Effector memory CD4-positive, alpha-beta T cell (primary cell): ENCODE measurements around the gene PIK3IP1.
A peak's percentile ranks its signal among the peaks of the same experiment; 100 is the strongest.

Experiments
- DNase-seq, 3 donors: peaks; one replicate each; pipeline ENCODE4 v3.0.0-alpha.2; 2020
- H3K27ac ChIP-seq: 2 replicates; pipeline ENCODE4 v1.7.0; 2013; ENCODE audit warnings: mild to moderate bottlenecking, low read length, moderate library complexity; ENCODE audit not compliant: insufficient read depth, poor library complexity, severe bottlenecking
- H3K27me3 ChIP-seq: replicated peaks from 2 replicates; pipeline ENCODE4 v1.7.0; 2013; ENCODE audit warnings: mild to moderate bottlenecking, low read length; ENCODE audit not compliant: insufficient read depth, control insufficient read depth, poor library complexity, severe bottlenecking
- H3K36me3 ChIP-seq: 2 replicates; pipeline ENCODE4 v1.7.0; 2013; ENCODE audit warnings: mild to moderate bottlenecking, low read length, moderate library complexity; ENCODE audit not compliant: control insufficient read depth, insufficient read depth
- H3K4me1 ChIP-seq: 2 replicates; pipeline ENCODE4 v1.7.0; 2013; ENCODE audit warnings: low read length, mild to moderate bottlenecking; ENCODE audit not compliant: control insufficient read depth, insufficient read depth, poor library complexity, severe bottlenecking
- H3K4me3 ChIP-seq: 2 replicates; pipeline ENCODE4 v1.7.0; 2013; ENCODE audit warnings: low read length, low read depth, mild to moderate bottlenecking; ENCODE audit not compliant: insufficient read depth, poor library complexity, severe bottlenecking
- H3K9me3 ChIP-seq: 2 replicates; pipeline ENCODE4 v1.7.0; 2013; ENCODE audit warnings: mild to moderate bottlenecking, low read length, moderate library complexity; ENCODE audit not compliant: control insufficient read depth

Gene PIK3IP1

GRCh38 chr22:31290494-31291471 is 1.5 kb downstream of the PIK3IP1 start:
- Histone ChIP-seq H3K36me3 (peaks cover 38% of the 10 kb centered on the region), H3K27ac (peak overlapping the region; percentile 100), H3K9me3 (no peaks in the 10 kb centered on the region), H3K4me3 (peak overlapping the region; percentile 93), H3K4me1 (peaks cover 68% of the 10 kb centered on the region), H3K27me3 (no peaks in the 10 kb centered on the region)
- DNase-seq, result peak; percentile 93 to 94 (median 94)

GRCh38 chr22:31289344-31289743 is 2.9 kb downstream of the PIK3IP1 start:
- Histone ChIP-seq H3K27ac (peak overlapping the region; percentile 100), H3K4me3 (peak overlapping the region; percentile 93), H3K4me1 (peaks cover 73% of the 10 kb centered on the region), H3K9me3 (no peaks in the 10 kb centered on the region), H3K36me3 (peaks cover 52% of the 10 kb centered on the region), H3K27me3 (no peaks in the 10 kb centered on the region)
- no peak for DNase-seq

GRCh38 chr22:31288496-31289240 is 3.6 kb downstream of the PIK3IP1 start:
- Histone ChIP-seq H3K4me3 (peak overlapping the region; percentile 93), H3K36me3 (peaks cover 59% of the 10 kb centered on the region), H3K27ac (peak overlapping the region; percentile 100), H3K4me1 (peaks cover 75% of the 10 kb centered on the region), H3K9me3 (no peaks in the 10 kb centered on the region), H3K27me3 (no peaks in the 10 kb centered on the region)
- no peak for DNase-seq

GRCh38 chr22:31287818-31288495 is 4.3 kb downstream of the PIK3IP1 start:
- Histone ChIP-seq H3K36me3 (peaks cover 66% of the 10 kb centered on the region), H3K27ac (peak overlapping the region; percentile 71), H3K9me3 (no peaks in the 10 kb centered on the region), H3K4me3 (peak overlapping the region; percentile 93), H3K4me1 (peaks cover 75% of the 10 kb centered on the region), H3K27me3 (no peaks in the 10 kb centered on the region)
- DNase-seq, result no peak

- Histone ChIP-seq H3K9me3 (no peaks in the 10 kb centered on the region), H3K4me3 (no peak overlapping the region), H3K4me1 (peaks cover 86% of the 10 kb centered on the region), H3K27ac (peak overlapping the region; percentile 71), H3K36me3 (peaks cover 74% of the 10 kb centered on the region), H3K27me3 (no peaks in the 10 kb centered on the region)
- peak; percentile 50 to 66 (median 57) for DNase-seq
Observed at GRCh38 chr22:31286360-31287255, 5.7 kb downstream of the PIK3IP1 start.

GRCh38 chr22:31284281-31285155 is 7.8 kb downstream of the PIK3IP1 start:
- peaks cover 75% of the 10 kb centered on the region for H3K36me3 ChIP-seq
- peaks cover 95% of the 10 kb centered on the region for H3K4me1 ChIP-seq
- H3K27ac ChIP-seq, result peak overlapping the region; percentile 71
- DNase-seq, result no peak
- no peaks in the 10 kb centered on the region for H3K9me3 ChIP-seq
- H3K27me3 ChIP-seq, result no peaks in the 10 kb centered on the region
- peak overlapping the region; percentile 7 for H3K4me3 ChIP-seq

- no peak for DNase-seq
- Histone ChIP-seq H3K27ac (peak overlapping the region; percentile 33), H3K4me1 (peaks cover 95% of the 10 kb centered on the region), H3K36me3 (peaks cover 61% of the 10 kb centered on the region), H3K9me3 (no peaks in the 10 kb centered on the region), H3K4me3 (no peak overlapping the region), H3K27me3 (no peaks in the 10 kb centered on the region)
Observed at GRCh38 chr22:31282748-31283468, 9.4 kb downstream of the PIK3IP1 start.

- Histone ChIP-seq H3K36me3 (peaks cover 56% of the 10 kb centered on the region), H3K4me3 (no peak overlapping the region), H3K27me3 (no peaks in the 10 kb centered on the region), H3K27ac (peak overlapping the region; percentile 33), H3K4me1 (peaks cover 93% of the 10 kb centered on the region), H3K9me3 (no peaks in the 10 kb centered on the region)
- DNase-seq, result no peak
Observed at GRCh38 chr22:31281733-31282132, 10.6 kb downstream of the PIK3IP1 start.
